ENCODE measurements around the gene MDH1.
A peak's percentile ranks its signal among the peaks of the same experiment; 100 is the strongest.
"Not testable (repeated sequence)": the region's sequence is repeated elsewhere in the genome, so short reads cannot be mapped to it uniquely, and the experiment has no call there.

Gene MDH1

GRCh38 chr2:63588385-63589147, at the start of gene MDH1, which contains the start of gene WDPCP:
MDH1 (plus strand) TSS chr2:63588963; CDS start chr2:63589044, 81 bp downstream.
WDPCP (minus strand) TSS chr2:63588477; CDS start chr2:63588271, 206 bp downstream.
- peak; percentile 93 to 96 for DNase-seq

- no peak for DNase-seq
Measured at GRCh38 chr2:63539416-63540162, 49.2 kb upstream of the MDH1 start.

GRCh38 chr2:63544017-63544627, 44.6 kb upstream of the MDH1 start:
- no peak for DNase-seq

DNA sequence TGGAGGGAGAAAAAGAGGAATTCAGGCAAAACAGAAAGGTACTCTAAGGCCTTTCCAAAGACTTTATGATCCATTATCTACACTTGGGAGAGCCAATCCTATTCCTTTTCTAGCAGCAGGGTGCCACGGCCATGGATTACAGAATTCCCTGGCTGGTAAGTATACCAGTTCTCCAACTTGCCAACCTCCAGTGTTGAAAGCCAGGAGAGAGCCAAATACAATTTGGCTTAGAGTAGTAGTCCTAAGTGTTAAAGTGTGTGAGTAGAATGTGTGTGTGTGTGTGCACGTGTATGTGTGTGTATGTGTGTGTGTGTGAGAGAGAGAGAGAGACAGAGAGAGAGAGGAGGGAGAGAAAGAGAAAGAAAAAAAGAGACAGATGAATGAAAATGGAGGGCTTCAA, 43.7 kb upstream of the MDH1 start:
- no peak for DNase-seq

GRCh38 chr2:63553049-63553448, 35.7 kb upstream of the MDH1 start:
- DNase-seq = no peak

GRCh38 chr2:63555299-63555698, 33.5 kb upstream of the MDH1 start:
- DNase-seq = no peak

DNA sequence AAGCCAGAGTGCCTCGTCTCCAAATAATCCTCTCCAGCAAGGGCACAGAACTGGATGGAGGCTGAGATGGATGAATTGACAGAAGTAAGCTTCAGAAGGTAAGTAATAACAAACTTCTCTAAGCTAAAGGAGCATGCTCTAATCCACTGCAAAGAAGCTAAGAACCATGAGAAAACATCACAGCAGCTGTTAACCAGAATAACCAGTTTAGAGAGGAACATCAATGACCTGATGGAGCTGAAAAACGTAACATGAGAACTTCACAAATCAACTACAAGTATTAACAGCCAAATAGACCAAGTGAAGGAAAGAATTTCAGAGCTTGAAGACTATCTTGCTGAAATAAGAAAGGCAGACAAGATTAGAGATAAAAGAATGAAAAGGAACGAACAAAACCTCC, 32.8 kb upstream of the MDH1 start:
- DNase-seq = no peak

DNA sequence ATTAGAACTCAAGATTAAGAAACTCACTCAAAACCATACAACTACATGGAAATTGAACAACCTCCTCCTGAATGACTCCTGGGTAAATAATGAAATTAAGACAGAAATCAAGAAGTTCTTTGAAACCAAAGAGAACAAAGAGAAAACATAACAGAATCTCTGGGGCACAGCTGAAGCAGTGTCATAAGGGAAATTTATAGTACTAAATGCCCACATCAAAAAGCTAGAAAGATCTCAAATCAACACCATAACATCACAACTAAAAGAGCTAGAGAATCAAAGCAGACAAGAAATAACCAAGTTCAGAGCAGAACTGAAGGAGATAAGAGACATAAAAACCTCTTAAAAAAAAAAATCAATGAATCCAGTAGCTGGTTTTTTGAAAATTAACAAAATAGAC, 30.9 kb upstream of the MDH1 start:
- not testable (repeated sequence) for DNase-seq

DNA sequence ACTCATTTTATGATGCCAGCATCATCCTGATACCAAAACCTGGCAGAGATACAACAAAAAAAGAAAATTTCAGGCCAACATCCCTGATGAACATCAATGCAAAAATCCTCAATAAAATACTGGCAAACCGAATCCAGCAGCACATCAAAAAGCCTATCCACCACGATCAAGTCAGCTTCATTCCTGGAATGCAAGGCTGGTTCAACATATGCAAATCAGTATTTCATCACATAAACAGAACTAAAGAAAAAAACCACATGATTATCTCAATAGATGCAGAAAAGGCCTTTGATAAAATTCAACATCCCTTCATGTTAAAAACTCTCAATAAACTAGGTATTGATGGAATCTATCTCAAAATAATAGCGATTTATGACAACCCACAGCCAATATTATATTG, 29.8 kb upstream of the MDH1 start:
- DNase-seq = not testable (repeated sequence)

DNA sequence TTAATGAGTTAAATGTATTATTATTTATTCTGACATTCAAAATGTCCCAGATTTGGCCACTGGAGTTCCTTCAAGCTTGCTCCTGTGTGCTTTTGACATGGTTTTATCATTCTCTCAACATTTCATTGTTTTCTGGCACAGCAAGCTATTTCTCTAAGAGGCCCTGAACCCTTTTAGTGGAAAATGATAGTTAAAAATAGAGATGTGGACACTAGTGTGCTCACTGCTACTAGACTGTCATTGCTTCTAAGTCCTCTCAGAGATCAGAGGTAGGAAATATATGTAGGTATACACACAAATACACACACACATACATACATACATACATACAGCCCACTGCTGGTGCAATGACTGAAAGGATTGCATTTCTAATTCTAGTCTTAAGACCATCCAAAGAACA, 26.0 kb upstream of the MDH1 start:
- no peak for DNase-seq

DNA sequence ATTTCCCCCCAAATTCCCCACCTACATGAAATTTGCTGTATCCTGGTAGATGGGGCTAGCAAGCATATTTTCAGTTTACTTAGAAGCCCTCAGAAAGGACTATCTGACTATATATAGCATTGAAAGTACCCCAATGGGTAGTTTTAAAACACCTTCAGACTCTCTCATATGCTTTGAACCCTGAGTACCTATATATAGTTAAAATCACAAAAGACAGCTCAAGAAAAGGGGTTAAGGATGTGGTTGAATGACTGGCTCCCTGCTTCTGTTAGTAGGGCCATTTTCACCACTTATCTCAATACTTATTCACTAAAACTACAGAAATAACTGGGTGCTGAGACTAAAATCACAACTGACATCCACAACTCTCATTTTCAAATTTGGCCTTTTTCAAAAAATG, 19.0 kb upstream of the MDH1 start:
- no peak for DNase-seq

GRCh38 chr2:63571291-63571690, 17.5 kb upstream of the MDH1 start:
- DNase-seq = no peak

DNA sequence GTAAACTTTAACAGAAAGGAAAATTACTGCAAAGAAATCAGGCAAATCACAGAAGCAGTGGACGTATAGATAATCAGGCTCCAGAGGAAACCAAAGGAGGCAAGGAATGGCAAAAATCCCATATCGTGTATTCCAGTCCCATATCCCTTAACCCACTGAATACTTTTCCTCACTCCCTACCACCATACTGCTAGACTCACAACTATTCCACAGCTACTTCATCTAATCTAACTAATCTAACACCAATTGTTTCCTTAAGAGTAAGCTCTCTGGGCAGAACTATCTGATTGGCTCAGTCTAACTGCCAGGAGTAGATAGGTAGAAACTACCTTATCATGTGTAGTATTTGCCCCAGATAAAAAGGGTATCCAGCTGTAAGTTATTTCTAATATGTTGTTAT, 16.8 kb upstream of the MDH1 start:
- no peak for DNase-seq

DNA sequence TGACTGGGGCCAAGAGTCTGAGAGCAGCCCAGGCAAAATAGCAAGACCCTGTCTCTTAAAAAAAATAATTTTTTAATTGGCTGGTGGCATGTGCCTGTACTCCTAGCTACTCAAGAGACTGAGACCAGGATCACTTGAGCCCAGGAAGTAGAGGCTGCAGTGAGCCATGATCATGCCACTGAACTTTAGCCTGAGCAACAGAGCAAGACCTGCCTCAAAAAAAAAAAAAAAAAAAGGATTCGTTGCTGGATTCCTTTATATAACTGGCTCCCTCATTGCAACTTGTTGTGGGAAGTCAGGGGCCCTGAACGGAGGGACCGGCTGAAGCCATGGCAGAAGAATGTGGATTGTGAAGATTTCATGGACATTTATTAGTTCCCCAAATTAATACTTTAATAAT, 15.7 kb upstream of the MDH1 start:
- not testable (repeated sequence) for DNase-seq

- not testable (repeated sequence) for DNase-seq
Measured at GRCh38 chr2:63573726-63574345, 14.9 kb upstream of the MDH1 start.

DNA sequence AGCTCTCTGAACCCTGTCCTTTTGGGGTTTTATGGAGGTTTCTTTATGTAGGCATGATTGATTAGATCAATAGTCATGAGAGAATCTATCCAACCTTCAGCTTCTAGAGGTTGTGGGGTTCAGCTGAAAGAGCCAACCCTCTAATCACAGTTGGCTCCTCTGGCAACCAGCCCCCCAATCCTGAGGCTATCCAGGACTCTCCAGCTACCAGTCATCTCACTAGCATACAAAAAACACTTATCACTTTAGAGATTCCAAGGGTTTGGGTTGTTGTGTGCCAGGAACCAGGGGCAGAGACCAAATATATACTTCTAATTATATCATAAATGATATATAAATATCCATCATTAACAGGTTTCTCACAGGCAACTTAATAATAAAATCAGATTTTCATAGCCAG, 12.2 kb upstream of the MDH1 start:
- no peak for DNase-seq

GRCh38 chr2:63578767-63579166, 10.0 kb upstream of the MDH1 start:
- DNase-seq = no peak

GRCh38 chr2:63580651-63581297, 8.0 kb upstream of the MDH1 start:
- no peak for DNase-seq

- no peak for DNase-seq
Measured at GRCh38 chr2:63581298-63581961, 7.3 kb upstream of the MDH1 start.

- no peak for DNase-seq
Measured at GRCh38 chr2:63582873-63583272, 5.9 kb upstream of the MDH1 start.

DNA sequence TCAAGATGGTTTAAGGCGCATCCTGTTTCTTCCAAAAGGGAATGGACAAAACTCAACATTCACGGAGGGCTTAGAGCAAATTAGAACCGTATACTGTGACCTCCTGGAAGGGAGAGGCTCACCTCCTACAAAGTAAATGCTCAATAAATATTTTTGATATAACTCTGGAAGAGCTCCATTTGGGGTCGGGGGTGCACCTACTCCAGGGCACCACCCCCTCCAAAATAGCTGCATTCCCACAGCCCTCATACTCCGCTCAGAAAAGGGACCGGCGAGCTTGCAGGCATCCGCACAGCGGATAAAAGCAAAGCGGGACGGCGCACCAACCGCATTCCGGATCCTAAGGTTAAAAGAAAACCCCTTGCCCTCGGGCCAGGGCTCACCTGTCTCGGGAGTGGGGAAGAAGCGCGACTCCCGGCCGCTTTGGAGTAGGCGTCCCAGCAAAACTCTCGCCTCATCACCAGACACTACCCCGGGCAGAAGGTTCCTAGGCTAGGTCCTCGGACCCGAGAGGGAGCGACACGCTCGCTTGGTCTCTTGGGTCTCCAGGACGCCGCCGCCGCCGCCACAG, 864 bp upstream of the MDH1 start:
- DNase-seq = no peak

Data from activated CD4-positive, alpha-beta T cell treated with anti-CD3 and anti-CD28 coated beads for 4 hours (primary cell).